Measurements from ENCODE around the gene UBE3C.
"Not testable (repeated sequence)": the region's sequence is repeated elsewhere in the genome, so short reads cannot be mapped to it uniquely, and the experiment has no call there.

UBE3C gene

GRCh38 chr7:157096286-157097055, 42.3 kb upstream of the UBE3C start:
- TF ChIP-seq EZH2 (IDR thresholded peaks at IDR 0.05; ENCODE audit: borderline replicate concordance, low read length): no peak
- TF ChIP-seq CTCF (IDR thresholded peaks at IDR 0.05; ENCODE audit: low read length): no peak
- H3K4me1 ChIP-seq (ENCODE audit: insufficient read depth, low read length, severe bottlenecking): no peaks in the 10 kb centered on the region
- H2AFZ ChIP-seq (ENCODE audit: low read length): no peak overlapping the region
- H3K4me2 ChIP-seq (ENCODE audit: low read length): no peak overlapping the region
- 0 out of 2 replicates have a peak, but pooled peaks cover 2% of the 10 kb centered on the region for H3K9me3 ChIP-seq (ENCODE audit: low read length)
- no peak overlapping the region for H3K4me3 ChIP-seq (ENCODE audit: low read depth, low read length, poor library complexity, severe bottlenecking)
- peaks cover 7% of the 10 kb centered on the region; the same call in 1 of the 2 replicates for H3K27me3 ChIP-seq (ENCODE audit: insufficient read depth, low read length)
- no peaks in the 10 kb centered on the region for H3F3A ChIP-seq (ENCODE audit: insufficient read depth, low read length)
- H3K36me3 ChIP-seq (ENCODE audit: insufficient read depth, low read length): no peaks in the 10 kb centered on the region
- no peak overlapping the region for H3K27ac ChIP-seq (ENCODE audit: low read depth, low read length, poor library complexity, severe bottlenecking)
- H4K20me1 ChIP-seq (ENCODE audit: insufficient read depth, low read length): no peaks in the 10 kb centered on the region
- no peaks in the 10 kb centered on the region for H3K79me2 ChIP-seq (ENCODE audit: insufficient read depth, low read length)
- H3K9me2 ChIP-seq (ENCODE audit: low read depth, low read length): no peaks in the 10 kb centered on the region
- no peak overlapping the region for H3K9ac ChIP-seq (ENCODE audit: low read length)

GRCh38 chr7:157097056-157097329, 41.7 kb upstream of the UBE3C start:
- no peaks in the 10 kb centered on the region for H4K20me1 ChIP-seq (ENCODE audit: insufficient read depth, low read length)
- no peak overlapping the region for H3K4me3 ChIP-seq (ENCODE audit: low read depth, low read length, poor library complexity, severe bottlenecking)
- H3K9ac ChIP-seq (ENCODE audit: low read length): no peak overlapping the region
- no peaks in the 10 kb centered on the region for H3F3A ChIP-seq (ENCODE audit: insufficient read depth, low read length)
- H3K27ac ChIP-seq (ENCODE audit: low read depth, low read length, poor library complexity, severe bottlenecking): no peak overlapping the region
- TF ChIP-seq CTCF (IDR thresholded peaks at IDR 0.05; ENCODE audit: low read length) (no peak), EZH2 (IDR thresholded peaks at IDR 0.05; ENCODE audit: borderline replicate concordance, low read length) (no peak)
- peaks cover 7% of the 10 kb centered on the region; the same call in 1 of the 2 replicates for H3K27me3 ChIP-seq (ENCODE audit: insufficient read depth, low read length)
- H3K36me3 ChIP-seq (ENCODE audit: insufficient read depth, low read length): no peaks in the 10 kb centered on the region
- no peaks in the 10 kb centered on the region for H3K79me2 ChIP-seq (ENCODE audit: insufficient read depth, low read length)
- H3K4me1 ChIP-seq (ENCODE audit: insufficient read depth, low read length, severe bottlenecking): no peaks in the 10 kb centered on the region
- H3K4me2 ChIP-seq (ENCODE audit: low read length): no peak overlapping the region
- H2AFZ ChIP-seq (ENCODE audit: low read length): no peak overlapping the region
- H3K9me3 ChIP-seq (ENCODE audit: low read length): 0 out of 2 replicates have a peak, but pooled peaks cover 2% of the 10 kb centered on the region
- H3K9me2 ChIP-seq (ENCODE audit: low read depth, low read length): no peaks in the 10 kb centered on the region

GRCh38 chr7:157097569-157097968, 41.2 kb upstream of the UBE3C start:
- no peaks in the 10 kb centered on the region for H3K79me2 ChIP-seq (ENCODE audit: insufficient read depth, low read length)
- H3K4me2 ChIP-seq (ENCODE audit: low read length): no peak overlapping the region

GRCh38 chr7:157100005-157100404, 38.7 kb upstream of the UBE3C start:
- not testable (repeated sequence) for H3K4me3 ChIP-seq (ENCODE audit: low read depth, low read length, poor library complexity, severe bottlenecking); H3F3A ChIP-seq (ENCODE audit: insufficient read depth, low read length); H4K20me1 ChIP-seq (ENCODE audit: insufficient read depth, low read length); H3K27ac ChIP-seq (ENCODE audit: low read depth, low read length, poor library complexity, severe bottlenecking); H3K79me2 ChIP-seq (ENCODE audit: insufficient read depth, low read length); H3K9me3 ChIP-seq (ENCODE audit: low read length); H3K27me3 ChIP-seq (ENCODE audit: insufficient read depth, low read length); H2AFZ ChIP-seq (ENCODE audit: low read length); H3K9me2 ChIP-seq (ENCODE audit: low read depth, low read length); H3K4me2 ChIP-seq (ENCODE audit: low read length); H3K9ac ChIP-seq (ENCODE audit: low read length); H3K36me3 ChIP-seq (ENCODE audit: insufficient read depth, low read length); H3K4me1 ChIP-seq (ENCODE audit: insufficient read depth, low read length, severe bottlenecking)

More at GRCh38 chr7:157097569-157097968, 41.2 kb upstream of the UBE3C start:
- H3K27me3 ChIP-seq (ENCODE audit: insufficient read depth, low read length): peaks cover 7% of the 10 kb centered on the region; the same call in 1 of the 2 replicates
- no peaks in the 10 kb centered on the region for H3K9me2 ChIP-seq (ENCODE audit: low read depth, low read length)
- no peak overlapping the region for H3K27ac ChIP-seq (ENCODE audit: low read depth, low read length, poor library complexity, severe bottlenecking)
- H3K9ac ChIP-seq (ENCODE audit: low read length): no peak overlapping the region
- no peak overlapping the region for H2AFZ ChIP-seq (ENCODE audit: low read length)
- no peaks in the 10 kb centered on the region for H3K4me1 ChIP-seq (ENCODE audit: insufficient read depth, low read length, severe bottlenecking)
- H3K9me3 ChIP-seq (ENCODE audit: low read length): 0 out of 2 replicates have a peak, but pooled peaks cover 2% of the 10 kb centered on the region
- TF ChIP-seq CTCF (IDR thresholded peaks at IDR 0.05; ENCODE audit: low read length) (no peak), EZH2 (IDR thresholded peaks at IDR 0.05; ENCODE audit: borderline replicate concordance, low read length) (no peak)
- H3F3A ChIP-seq (ENCODE audit: insufficient read depth, low read length): no peaks in the 10 kb centered on the region
- H4K20me1 ChIP-seq (ENCODE audit: insufficient read depth, low read length): no peaks in the 10 kb centered on the region
- no peak overlapping the region for H3K4me3 ChIP-seq (ENCODE audit: low read depth, low read length, poor library complexity, severe bottlenecking)
- no peaks in the 10 kb centered on the region for H3K36me3 ChIP-seq (ENCODE audit: insufficient read depth, low read length)

- Histone ChIP-seq H3K27me3 (ENCODE audit: insufficient read depth, low read length) (peaks cover 13% of the 10 kb centered on the region; the same call in 1 of the 2 replicates), H3K9me3 (ENCODE audit: low read length) (peaks cover 11% of the 10 kb centered on the region; the same call in 1 of the 2 replicates)
- H3K79me2 ChIP-seq (ENCODE audit: insufficient read depth, low read length); H3K4me3 ChIP-seq (ENCODE audit: low read depth, low read length, poor library complexity, severe bottlenecking); H3K27ac ChIP-seq (ENCODE audit: low read depth, low read length, poor library complexity, severe bottlenecking); H3K4me2 ChIP-seq (ENCODE audit: low read length); H3K36me3 ChIP-seq (ENCODE audit: insufficient read depth, low read length); H3K4me1 ChIP-seq (ENCODE audit: insufficient read depth, low read length, severe bottlenecking); H4K20me1 ChIP-seq (ENCODE audit: insufficient read depth, low read length); H2AFZ ChIP-seq (ENCODE audit: low read length); H3K9me2 ChIP-seq (ENCODE audit: low read depth, low read length); H3K9ac ChIP-seq (ENCODE audit: low read length); H3F3A ChIP-seq (ENCODE audit: insufficient read depth, low read length): not testable (repeated sequence)
Observed at GRCh38 chr7:157103641-157104040, 35.1 kb upstream of the UBE3C start.

All from OCI-LY1 (cell line).